Urinary bladder (tissue), 4 donors: ENCODE results near the gene HOXA5. TPM values are rescaled to one million over a fixed set of nuclear protein-coding genes. Genes with fewer than 3 reads are reported as not detected.

ENCODE experiments used
- DNase-seq: peaks from one replicate; pipeline ENCODE4 v3.0.0-alpha.2; 2015; ENCODE audit errors: extremely low spot score
- H3K27ac ChIP-seq: one replicate; pipeline ENCODE4 v1.5.1; 2013; ENCODE audit warnings: low read depth, mild to moderate bottlenecking, moderate library complexity
- H3K36me3 ChIP-seq: one replicate; pipeline ENCODE4 v1.6.1; 2013; ENCODE audit warnings: mild to moderate bottlenecking, moderate library complexity; ENCODE audit not compliant: insufficient read depth
- H3K4me1 ChIP-seq: one replicate; pipeline ENCODE4 v1.6.1; 2013; ENCODE audit warnings: mild to moderate bottlenecking, moderate library complexity; ENCODE audit not compliant: insufficient read depth
- H3K4me3 ChIP-seq: one replicate; pipeline ENCODE4 v1.5.1; 2013; ENCODE audit warnings: low read depth, low read length
- WGBS: extraction: QIAGEN DNeasy Blood & Tissue Kit; methylation state at CpG from one replicate; pipeline ENCODE4 v1.1.7; 2013; 5-methylcytosine and 5-hydroxymethylcytosine counted together
- polyA plus RNA-seq: library from polyadenylated mRNA; stranded (reverse); fragments of 200-250 nt; gene quantifications from one replicate; pipeline ENCODE4 v1.2.3, GENCODE V29; 2013
- total RNA-seq: library from RNA; depleted of rRNA; stranded (reverse); fragments of >200 nt; gene quantifications from one replicate; pipeline ENCODE4 v1.2.3, GENCODE V29; 2014
- donor health status: healthy with polysubstance abuse.
- donor health status: healthy.

HOXA5 gene
- total and polyA plus RNA-seq, 2 donors = 9.9 to 12.5 TPM

GRCh38 chr7:27178366-27178765 is 34.9 kb upstream of the HOXA5 start:
- Histone ChIP-seq H3K36me3 (no peaks in the 10 kb centered on the region), H3K27ac (peak overlapping the region; percentile 64), H3K4me1 (no peaks in the 10 kb centered on the region), H3K4me3 (peak overlapping the region; percentile 47)
- DNase-seq = no peak
- WGBS = 34% methylated on average over 6 of the region's 6 CpGs

- Histone ChIP-seq H3K27ac (peak overlapping the region; percentile 95), H3K4me3 (peak overlapping the region; percentile 47), H3K4me1 (no peaks in the 10 kb centered on the region), H3K36me3 (no peaks in the 10 kb centered on the region)
- DNase-seq = no peak
- 27% methylated on average over 5 of the region's 5 CpGs for WGBS
Measured at GRCh38 chr7:27177795-27178320, 34.4 kb upstream of the HOXA5 start.

- H3K4me1 ChIP-seq = no peaks in the 10 kb centered on the region
- DNase-seq = no peak
- peak overlapping the region; percentile 95 for H3K27ac ChIP-seq
- no peaks in the 10 kb centered on the region for H3K36me3 ChIP-seq
- peak overlapping the region; percentile 47 for H3K4me3 ChIP-seq
- 31% methylated on average over 22 of the region's 22 CpGs for WGBS
Measured at GRCh38 chr7:27176962-27177794, 33.7 kb upstream of the HOXA5 start.

GRCh38 chr7:27176524-27176845 is 33.0 kb upstream of the HOXA5 start:
- H3K36me3 ChIP-seq = no peaks in the 10 kb centered on the region
- H3K27ac ChIP-seq = peak overlapping the region; percentile 95
- no peaks in the 10 kb centered on the region for H3K4me1 ChIP-seq
- DNase-seq = no peak
- 37% methylated on average over 3 of the region's 3 CpGs for WGBS
- peak overlapping the region; percentile 41 for H3K4me3 ChIP-seq

- no peak for DNase-seq
- 33% methylated on average over 40 of the region's 40 CpGs for WGBS
- Histone ChIP-seq H3K4me3 (peak overlapping the region; percentile 41), H3K27ac (peak overlapping the region; percentile 95), H3K36me3 (peaks cover 2% of the 10 kb centered on the region), H3K4me1 (no peaks in the 10 kb centered on the region)
Measured at GRCh38 chr7:27175626-27176523, 32.4 kb upstream of the HOXA5 start.

GRCh38 chr7:27174874-27175625 is 31.6 kb upstream of the HOXA5 start:
- 52% methylated on average over 12 of the region's 12 CpGs for WGBS
- H3K4me1 ChIP-seq = no peaks in the 10 kb centered on the region
- DNase-seq = no peak
- peak overlapping the region; percentile 95 for H3K27ac ChIP-seq
- peaks cover 2% of the 10 kb centered on the region for H3K36me3 ChIP-seq
- H3K4me3 ChIP-seq = peak overlapping the region; percentile 83

- H3K36me3 ChIP-seq = peaks cover 2% of the 10 kb centered on the region
- 5% methylated on average over 82 of the region's 82 CpGs for WGBS
- peak within 1 kb of the TSS; percentile 95 for H3K27ac ChIP-seq
Measured at GRCh38 chr7:27173956-27174873, 30.7 kb upstream of the HOXA5 start, which contains the start of gene HOXA10. Gene HOXA10 (minus strand): TSS chr7:27174320. CDS start chr7:27174306, 14 bp downstream.

GRCh38 chr7:27173511-27173955 is 30.1 kb upstream of the HOXA5 start:
- Histone ChIP-seq H3K4me1 (no peaks in the 10 kb centered on the region), H3K27ac (peak overlapping the region; percentile 95), H3K4me3 (peak overlapping the region; percentile 83), H3K36me3 (peaks cover 2% of the 10 kb centered on the region)
- DNase-seq = no peak
- WGBS = 0% methylated on average over 59 of the region's 59 CpGs

More at GRCh38 chr7:27173956-27174873, 30.7 kb upstream of the HOXA5 start, which contains the start of gene HOXA10:
- no peak for DNase-seq
- peak within 1 kb of the TSS; percentile 83 for H3K4me3 ChIP-seq
- no peaks in the 10 kb centered on the region for H3K4me1 ChIP-seq

GRCh38 chr7:27172823-27173510 is 29.5 kb upstream of the HOXA5 start:
- Histone ChIP-seq H3K4me1 (no peaks in the 10 kb centered on the region), H3K36me3 (peaks cover 2% of the 10 kb centered on the region), H3K4me3 (peak overlapping the region; percentile 83), H3K27ac (peak overlapping the region; percentile 95)
- no peak for DNase-seq
- under 1% methylated on average over 58 of the region's 58 CpGs for WGBS

GRCh38 chr7:27172315-27172774 is 28.9 kb upstream of the HOXA5 start:
- Histone ChIP-seq H3K4me1 (no peaks in the 10 kb centered on the region), H3K4me3 (peak overlapping the region; percentile 83), H3K27ac (peak overlapping the region; percentile 87), H3K36me3 (peaks cover 2% of the 10 kb centered on the region)
- no peak for DNase-seq
- WGBS = 11% methylated on average over 10 of the region's 10 CpGs

- Histone ChIP-seq H3K4me1 (no peaks in the 10 kb centered on the region), H3K27ac (peak overlapping the region; percentile 87), H3K4me3 (peak overlapping the region; percentile 83), H3K36me3 (peaks cover 2% of the 10 kb centered on the region)
- 19% methylated on average over 30 of the region's 30 CpGs for WGBS
- no peak for DNase-seq
Measured at GRCh38 chr7:27171637-27172314, 28.3 kb upstream of the HOXA5 start.
